PFSK-1 (cell line): ENCODE results near the gene SPRR5.

ENCODE experiments used
- POLR2AphosphoS5 ChIP-seq: IDR thresholded peaks from 2 replicates; pipeline ENCODE4 v1.6.1; 2012; ENCODE audit warnings: low read depth, mild to moderate bottlenecking, control low read depth, low read length, moderate library complexity
- TAF1 ChIP-seq: IDR thresholded peaks from 2 replicates; pipeline ENCODE4 v1.6.1; 2012; ENCODE audit warnings: low read length, control low read depth, borderline replicate concordance; ENCODE audit not compliant: insufficient read depth
- TF ChIP-seq, protein P1 (sequence below), 2 experiments: IDR thresholded peaks; 2 replicates each; pipeline versions ENCODE4 v1.6.1 to v1.8.0; 2011 to 2012; ENCODE audit warnings: low read depth in 2 of 2, low read length in 2 of 2, control low read depth in 1 of 2, inconsistent platforms in 1 of 2, mild to moderate bottlenecking in 1 of 2, moderate library complexity in 1 of 2; ENCODE audit not compliant: insufficient read depth in 1 of 2

DNA sequence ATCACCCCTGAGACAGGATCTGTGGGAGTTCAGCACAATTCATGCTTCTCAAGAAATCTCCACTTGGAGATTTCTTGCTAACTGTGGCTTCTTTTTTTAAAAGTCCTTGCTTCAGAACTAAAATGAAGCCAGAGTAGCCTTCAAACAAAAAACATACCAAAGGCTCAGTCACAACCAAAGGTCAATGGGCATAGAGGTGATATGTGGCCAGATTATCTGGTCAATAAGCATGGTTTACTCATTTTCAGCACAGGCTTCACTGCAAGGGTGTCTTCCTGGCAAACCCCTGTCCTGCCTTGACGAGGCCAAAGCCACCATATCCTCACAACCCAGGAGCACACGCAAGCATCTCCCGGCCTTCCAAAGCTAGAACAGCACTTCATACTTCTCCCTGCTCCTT is 12.3 kb downstream of the SPRR5 start:
- TF ChIP-seq, protein P1, sequence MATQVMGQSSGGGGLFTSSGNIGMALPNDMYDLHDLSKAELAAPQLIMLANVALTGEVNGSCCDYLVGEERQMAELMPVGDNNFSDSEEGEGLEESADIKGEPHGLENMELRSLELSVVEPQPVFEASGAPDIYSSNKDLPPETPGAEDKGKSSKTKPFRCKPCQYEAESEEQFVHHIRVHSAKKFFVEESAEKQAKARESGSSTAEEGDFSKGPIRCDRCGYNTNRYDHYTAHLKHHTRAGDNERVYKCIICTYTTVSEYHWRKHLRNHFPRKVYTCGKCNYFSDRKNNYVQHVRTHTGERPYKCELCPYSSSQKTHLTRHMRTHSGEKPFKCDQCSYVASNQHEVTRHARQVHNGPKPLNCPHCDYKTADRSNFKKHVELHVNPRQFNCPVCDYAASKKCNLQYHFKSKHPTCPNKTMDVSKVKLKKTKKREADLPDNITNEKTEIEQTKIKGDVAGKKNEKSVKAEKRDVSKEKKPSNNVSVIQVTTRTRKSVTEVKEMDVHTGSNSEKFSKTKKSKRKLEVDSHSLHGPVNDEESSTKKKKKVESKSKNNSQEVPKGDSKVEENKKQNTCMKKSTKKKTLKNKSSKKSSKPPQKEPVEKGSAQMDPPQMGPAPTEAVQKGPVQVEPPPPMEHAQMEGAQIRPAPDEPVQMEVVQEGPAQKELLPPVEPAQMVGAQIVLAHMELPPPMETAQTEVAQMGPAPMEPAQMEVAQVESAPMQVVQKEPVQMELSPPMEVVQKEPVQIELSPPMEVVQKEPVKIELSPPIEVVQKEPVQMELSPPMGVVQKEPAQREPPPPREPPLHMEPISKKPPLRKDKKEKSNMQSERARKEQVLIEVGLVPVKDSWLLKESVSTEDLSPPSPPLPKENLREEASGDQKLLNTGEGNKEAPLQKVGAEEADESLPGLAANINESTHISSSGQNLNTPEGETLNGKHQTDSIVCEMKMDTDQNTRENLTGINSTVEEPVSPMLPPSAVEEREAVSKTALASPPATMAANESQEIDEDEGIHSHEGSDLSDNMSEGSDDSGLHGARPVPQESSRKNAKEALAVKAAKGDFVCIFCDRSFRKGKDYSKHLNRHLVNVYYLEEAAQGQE (IDR thresholded peaks at IDR 0.05; ENCODE audit: insufficient read depth in 1 of 2, low read depth in 2 of 2, low read length in 2 of 2): no peak
- TF ChIP-seq POLR2AphosphoS5 (no peak), TAF1 (no peak)
